IMR-90 (cell line): Measurements from ENCODE around the gene AICDA. TPM values are rescaled to one million over a fixed set of nuclear protein-coding genes. Genes with fewer than 3 reads are reported as not detected.
"Not testable (repeated sequence)": the region's sequence is repeated elsewhere in the genome, so short reads cannot be mapped to it uniquely, and the experiment has no call there.

ENCODE experiments used
- ATAC-seq: fragments of 200-7000 bp; cut with Tn5 transposase; 2 replicates; pipeline ENCODE4 v1.9.1; 2020; ENCODE audit warnings: low read depth, mild to moderate bottlenecking, moderate library complexity
- BruUV-seq: library from RNA; stranded (reverse); fragments of 400-500 nt; replicated peaks from 2 replicates; lab custom pipeline; 2021; lab: Mats Ljungman, UMichigan
- CTCF ChIA-PET: fragments of 300-600 bp; formaldehyde crosslinking; extraction: SDS; loops from one replicate; lab custom pipeline; 2021; ENCODE audit warnings: antibody characterized with exemption; lab: Yijun Ruan, JAX
- POLR2A ChIA-PET: fragments of 300-600 bp; sonication (Branson Sonifier 250); formaldehyde crosslinking; loops from one replicate; lab custom pipeline; 2022; ENCODE audit warnings: antibody characterized with exemption; ENCODE audit not compliant: unreplicated experiment; lab: Charles Lee
- DNase-seq: peaks from one replicate; pipeline ENCODE4 v3.0.0; 2013
- H2AFZ ChIP-seq: replicated peaks from 2 replicates; pipeline ENCODE3; 2013; ENCODE audit warnings: low read length, mild to moderate bottlenecking; ENCODE audit not compliant: poor library complexity
- H2AK5ac ChIP-seq: 2 replicates; pipeline ENCODE4 v1.6.1; 2013; ENCODE audit warnings: low read depth, low read length, inconsistent platforms
- H2AK9ac ChIP-seq: replicated peaks from 2 replicates; pipeline ENCODE3; 2013; ENCODE audit warnings: mild to moderate bottlenecking, low read depth, low read length, moderate library complexity; ENCODE audit not compliant: poor library complexity
- H2BK120ac ChIP-seq: 2 replicates; pipeline ENCODE4 v1.6.1; 2013; ENCODE audit warnings: low read depth, low read length, inconsistent platforms
- H2BK15ac ChIP-seq: 3 replicates; pipeline ENCODE4 v1.6.1; 2013; ENCODE audit warnings: low read depth, low read length, inconsistent platforms
- H2BK20ac ChIP-seq: 2 replicates; pipeline ENCODE4 v1.6.1; 2013; ENCODE audit warnings: low read depth, mild to moderate bottlenecking, inconsistent platforms, low read length, moderate library complexity
- H2BK5ac ChIP-seq: 2 replicates; pipeline ENCODE4 v1.6.1; 2013; ENCODE audit warnings: mild to moderate bottlenecking, low read depth, low read length, inconsistent platforms; ENCODE audit not compliant: poor library complexity, severe bottlenecking
- H3K14ac ChIP-seq: replicated peaks from 2 replicates; pipeline ENCODE4 v1.6.1; 2013; ENCODE audit warnings: low read depth, low read length, inconsistent platforms
- H3K18ac ChIP-seq: 2 replicates; pipeline ENCODE4 v1.6.1; 2013; ENCODE audit warnings: low read depth, low read length, control low read depth
- H3K23ac ChIP-seq: 2 replicates; pipeline ENCODE4 v1.6.1; 2013; ENCODE audit warnings: low read depth, low read length, inconsistent platforms
- H3K27ac ChIP-seq: 2 replicates; pipeline ENCODE4 v1.5.1; 2013; ENCODE audit warnings: mild to moderate bottlenecking, control low read depth, low read length; ENCODE audit not compliant: insufficient read depth
- H3K27me3 ChIP-seq: 2 replicates; pipeline ENCODE4 v1.6.1; 2013; ENCODE audit warnings: low read length; ENCODE audit not compliant: control insufficient read depth, insufficient read depth
- H3K36me3 ChIP-seq: 2 replicates; pipeline ENCODE4 v1.6.1; 2013; ENCODE audit warnings: low read length, mixed read lengths; ENCODE audit not compliant: control insufficient read depth, insufficient read depth
- H3K4ac ChIP-seq: 2 replicates; pipeline ENCODE4 v1.6.1; 2013; ENCODE audit warnings: low read depth, low read length, inconsistent platforms
- H3K4me1 ChIP-seq: 2 replicates; pipeline ENCODE4 v1.6.1; 2013; ENCODE audit warnings: low read length, mixed read lengths; ENCODE audit not compliant: control insufficient read depth, insufficient read depth
- H3K4me2 ChIP-seq: 2 replicates; pipeline ENCODE4 v1.6.1; 2013; ENCODE audit warnings: low read depth, mild to moderate bottlenecking, control low read depth, low read length, moderate library complexity
- H3K4me3 ChIP-seq: 2 replicates; pipeline ENCODE4 v1.5.1; 2013; ENCODE audit warnings: low read depth, mild to moderate bottlenecking, control low read depth, low read length, moderate library complexity; ENCODE audit not compliant: insufficient read depth
- H3K56ac ChIP-seq: 2 replicates; pipeline ENCODE4 v1.6.1; 2013; ENCODE audit warnings: low read length, inconsistent platforms; ENCODE audit not compliant: insufficient read depth; ENCODE audit errors: extremely low read depth
- H3K79me1 ChIP-seq, 2 experiments: 2 replicates each; pipeline ENCODE4 v1.6.1; 2013; ENCODE audit warnings: low read length in 2 of 2, inconsistent platforms in 1 of 2, low read depth in 1 of 2
- H3K9ac ChIP-seq: 2 replicates; pipeline ENCODE4 v1.6.1; 2013; ENCODE audit warnings: low read depth, low read length, control low read depth
- H3K9me1 ChIP-seq: 2 replicates; pipeline ENCODE4 v1.6.1; 2013; ENCODE audit warnings: low read length, inconsistent platforms; ENCODE audit not compliant: insufficient read depth
- H3K9me3 ChIP-seq: 2 replicates; pipeline ENCODE4 v1.6.1; 2013; ENCODE audit warnings: low read length; ENCODE audit not compliant: control insufficient read depth, insufficient read depth
- H4K20me1 ChIP-seq: 2 replicates; pipeline ENCODE4 v1.6.1; 2013; ENCODE audit warnings: low read length, inconsistent platforms; ENCODE audit not compliant: insufficient read depth
- H4K5ac ChIP-seq: 2 replicates; pipeline ENCODE4 v1.6.1; 2013; ENCODE audit warnings: mild to moderate bottlenecking, low read depth, low read length, control low read depth
- H4K8ac ChIP-seq, 2 experiments: 2 replicates each; pipeline ENCODE4 v1.6.1; 2013; ENCODE audit warnings: low read depth in 2 of 2, low read length in 2 of 2, control low read depth in 1 of 2, inconsistent platforms in 1 of 2
- H4K91ac ChIP-seq: 2 replicates; pipeline ENCODE4 v1.6.1; 2013; ENCODE audit warnings: low read depth, low read length, inconsistent platforms; ENCODE audit not compliant: insufficient read depth
- MAFK ChIP-seq: IDR thresholded peaks from 2 replicates; pipeline ENCODE4 v1.6.1; 2012; ENCODE audit warnings: low read depth, low read length, improper control_type of control experiment
- MAZ ChIP-seq: IDR thresholded peaks from 2 replicates; pipeline ENCODE4 v1.6.1; 2012; ENCODE audit warnings: low read depth, mild to moderate bottlenecking, low read length, improper control_type of control experiment, moderate library complexity, borderline replicate concordance
- MXI1 ChIP-seq: IDR thresholded peaks from 2 replicates; pipeline ENCODE4 v1.6.1; 2012; ENCODE audit warnings: low read depth, mild to moderate bottlenecking, low read length, moderate library complexity, borderline replicate concordance
- POLR2A ChIP-seq: IDR thresholded peaks from 2 replicates; pipeline ENCODE4 v1.6.1; 2012; ENCODE audit warnings: mild to moderate bottlenecking, low read depth, low read length
- RFX5 ChIP-seq: IDR thresholded peaks from 2 replicates; pipeline ENCODE4 v1.8.0; 2012; ENCODE audit warnings: low read depth, mild to moderate bottlenecking, low read length, moderate library complexity
- WGBS, 2 experiments: methylation state at CpG; one replicate each; pipeline versions ENCODE4 v1.1.5 to v1.1.7; 2013; ENCODE audit warnings: missing lambda C conversion rate in 2 of 2; ENCODE audit not compliant: insufficient read length in 1 of 2; ENCODE audit errors: extremely low coverage in 2 of 2; 5-methylcytosine and 5-hydroxymethylcytosine counted together
- dilution Hi-C: fragments of 300-500 bp; cut with HindIII; formaldehyde crosslinking; loops from one replicate; pipeline ENCODE4 v1.14.3; 2018; ENCODE audit warnings: low sequenced_read_pairs; ENCODE audit not compliant: unreplicated experiment
- in situ Hi-C: fragments of 300-500 bp; cut with MboI; formaldehyde crosslinking; loops from 3 replicates; pipeline ENCODE4 v1.14.3; 2019; ENCODE audit warnings: low sequenced_read_pairs, inconsistent platforms, mixed read lengths
- intact Hi-C: fragments of 100-400 bp; cut with micrococcal nuclease; formaldehyde crosslinking; loops from 2 replicates; pipeline ENCODE4 v1.10.0; 2022
- polyA plus RNA-seq, 3 experiments: library from polyadenylated mRNA; depleted of rRNA; stranded (reverse); fragments of >200 nt; gene quantifications; 2 replicates each; pipeline ENCODE4 v1.2.3, GENCODE V29; 2012; ENCODE audit warnings: low replicate concordance in 1 of 3
- total RNA-seq: library from RNA; depleted of rRNA; stranded (reverse); fragments of >200 nt; gene quantifications from 2 replicates; pipeline ENCODE4 v1.2.3, GENCODE V29; 2012
- TF ChIP-seq, protein P1 (sequence below): fragments of 150-350 bp; IDR thresholded peaks from 2 replicates; pipeline ENCODE4 v1.6.1; 2017; ENCODE audit warnings: mild to moderate bottlenecking, antibody characterized with exemption, low read length, low read depth

The AICDA gene
- total and polyA plus RNA-seq, 2 of the 4 experiments (the other 2 are of a cell fraction) = not detected

DNA sequence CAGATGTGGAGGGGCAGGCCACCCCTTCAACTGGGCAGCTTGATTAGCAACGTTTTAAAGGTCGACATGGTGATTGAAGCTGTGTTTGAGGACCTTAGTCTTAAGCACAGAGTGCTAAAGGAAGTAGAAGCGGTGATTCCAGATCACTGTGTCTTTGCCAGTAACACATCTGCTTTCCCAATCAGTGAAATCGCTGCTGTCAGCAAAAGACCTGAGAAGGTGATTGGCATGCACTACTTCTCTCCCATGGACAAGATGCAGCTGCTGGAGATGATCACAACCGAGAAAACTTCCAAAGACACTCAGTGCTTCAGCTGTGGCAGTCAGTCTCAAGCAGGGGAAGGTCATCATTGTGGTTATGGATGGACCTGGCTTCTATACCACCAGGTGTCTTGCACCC lies 23.9 kb upstream of the AICDA start:
- H2BK15ac ChIP-seq = no peak overlapping the region
- no peaks in the 10 kb centered on the region for H3K9me3 ChIP-seq
- H4K5ac ChIP-seq = no peak overlapping the region
- POLR2A ChIA-PET = no interaction called here
- H3K79me1 ChIP-seq = no peaks in the 10 kb centered on the region
- no peak overlapping the region for H3K27ac ChIP-seq
- no peak overlapping the region for H4K8ac ChIP-seq
- TF ChIP-seq, protein P1, sequence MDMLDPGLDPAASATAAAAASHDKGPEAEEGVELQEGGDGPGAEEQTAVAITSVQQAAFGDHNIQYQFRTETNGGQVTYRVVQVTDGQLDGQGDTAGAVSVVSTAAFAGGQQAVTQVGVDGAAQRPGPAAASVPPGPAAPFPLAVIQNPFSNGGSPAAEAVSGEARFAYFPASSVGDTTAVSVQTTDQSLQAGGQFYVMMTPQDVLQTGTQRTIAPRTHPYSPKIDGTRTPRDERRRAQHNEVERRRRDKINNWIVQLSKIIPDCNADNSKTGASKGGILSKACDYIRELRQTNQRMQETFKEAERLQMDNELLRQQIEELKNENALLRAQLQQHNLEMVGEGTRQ = no peak
- TF ChIP-seq MAZ = no peak
- no peak for TF ChIP-seq MXI1
- TF ChIP-seq POLR2A = no peak
- TF ChIP-seq MAFK = no peak
- no peak for TF ChIP-seq RFX5
- H3K4me1 ChIP-seq = no peaks in the 10 kb centered on the region
- in situ Hi-C loops (no loop called here), intact Hi-C loops (no loop called here), dilution Hi-C loops (no loop called here)
- no peaks in the 10 kb centered on the region for H3K36me3 ChIP-seq
- 0 out of 2 replicates have a peak, but pooled peaks cover 2% of the 10 kb centered on the region for H3K27me3 ChIP-seq
- H2BK120ac ChIP-seq = no peak overlapping the region
- H3K9ac ChIP-seq = no peak overlapping the region
- H2BK20ac ChIP-seq = no peak overlapping the region
- H3K9me1 ChIP-seq = no peaks in the 10 kb centered on the region
- H2AFZ ChIP-seq = no peak overlapping the region
- no TSS peak for BruUV-seq
- no peak overlapping the region for H3K14ac ChIP-seq
- no peak overlapping the region for H2BK5ac ChIP-seq
- no peak overlapping the region for H4K91ac ChIP-seq
- no peaks in the 10 kb centered on the region for H4K20me1 ChIP-seq
- H3K56ac ChIP-seq = no peak overlapping the region
- DNase-seq = no peak
- no peak overlapping the region for H2AK9ac ChIP-seq
- no peak overlapping the region for H3K4me2 ChIP-seq
- CTCF ChIA-PET = no interaction called here
- no peak overlapping the region for H2AK5ac ChIP-seq
- no peak for ATAC-seq
- no peak overlapping the region for H3K4ac ChIP-seq
- WGBS, 2 experiments = no CpG with 5 or more reads among the region's 5 CpGs
- H3K18ac ChIP-seq = no peak overlapping the region
- H3K4me3 ChIP-seq = no peak overlapping the region
- no peak overlapping the region for H3K23ac ChIP-seq

DNA sequence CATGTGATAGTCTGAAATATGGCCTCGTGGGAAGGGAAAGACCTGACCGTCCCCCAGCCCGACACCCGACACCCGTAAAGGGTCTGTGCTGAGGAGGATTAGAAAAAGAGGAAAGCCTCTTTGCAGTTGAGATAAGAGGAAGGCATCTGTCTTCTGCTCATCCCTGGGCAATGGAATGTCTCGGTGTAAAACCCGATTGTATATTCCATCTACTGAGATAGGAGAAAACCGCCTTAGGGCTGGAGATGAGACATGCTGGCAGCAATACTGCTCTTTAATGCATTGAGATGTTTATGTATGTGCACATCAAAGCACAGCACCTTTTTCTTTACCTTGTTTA lies 23.3 kb upstream of the AICDA start:
- H2BK20ac ChIP-seq, H3K4me1 ChIP-seq, H4K20me1 ChIP-seq, H2BK15ac ChIP-seq, H3K27me3 ChIP-seq, H3K9me3 ChIP-seq, H2BK120ac ChIP-seq, H3K18ac ChIP-seq, POLR2A ChIA-PET, H3K4me3 ChIP-seq, H3K4me2 ChIP-seq, BruUV-seq, H2AK9ac ChIP-seq, in situ Hi-C loops, intact Hi-C loops, H3K9me1 ChIP-seq, H4K8ac ChIP-seq, H2AK5ac ChIP-seq, H3K4ac ChIP-seq, CTCF ChIA-PET, H4K91ac ChIP-seq, H3K79me1 ChIP-seq, H2BK5ac ChIP-seq, H3K9ac ChIP-seq, H3K14ac ChIP-seq, dilution Hi-C loops, H4K5ac ChIP-seq, H3K27ac ChIP-seq, H3K56ac ChIP-seq, H3K36me3 ChIP-seq, H2AFZ ChIP-seq, ATAC-seq, H3K23ac ChIP-seq, DNase-seq: not testable (repeated sequence)
- no CpG with 5 or more reads among the region's 8 CpGs for WGBS, 2 experiments
